K562 (cell line): ENCODE measurements around the gene CACNG1. TPM values are rescaled to one million over a fixed set of nuclear protein-coding genes. Genes with fewer than 3 reads are reported as not detected.

ENCODE experiments used
- ATAC-seq: fragments of 200-7000 bp; cut with Tn5 transposase; 3 replicates; pipeline ENCODE4 v1.9.1; 2020; ENCODE audit warnings: moderate library complexity
- BruUV-seq: library from RNA; stranded (reverse); fragments of 400-500 nt; replicated peaks from 2 replicates; lab custom pipeline; 2021; lab: Mats Ljungman, UMichigan
- CTCF ChIA-PET: fragments of 300-600 bp; formaldehyde crosslinking; extraction: SDS; loops from one replicate; lab custom pipeline; 2021; ENCODE audit warnings: low intra/inter-chr PET ratio; lab: Yijun Ruan, JAX
- POLR2A ChIA-PET: fragments of 300-600, 350-650 bp; sonication (Branson Sonifier 250); formaldehyde crosslinking; extraction: SDS; loops from one replicate; lab custom pipeline; 2021; ENCODE audit warnings: antibody characterized with exemption, inconsistent platforms; lab: Yijun Ruan, JAX
- DNase-seq, 4 experiments: peaks; one replicate each; pipeline versions ENCODE4 v3.0.0 to v3.0.0-alpha.2; 2011 to 2018; ENCODE audit warnings: low spot score in 3 of 4, mixed read lengths in 3 of 4; ENCODE audit errors: extremely low read depth in 1 of 4
- FAIRE-seq: peaks from 2 replicates; lab custom pipeline; 2011; peaks lifted over from hg19 to GRCh38; lab: Jason Lieb, UNC
- H2AFZ ChIP-seq: 2 replicates; pipeline ENCODE4 v1.6.0; 2011; ENCODE audit warnings: low read depth, low read length, control low read depth, inconsistent platforms
- H3K27ac ChIP-seq: fragments of 200-600 bp; 3 replicates; pipeline ENCODE4 v1.8.0; 2011; ENCODE audit warnings: low read depth, mild to moderate bottlenecking, control low read depth, inconsistent platforms, low read length, moderate library complexity, mixed read lengths; ENCODE audit errors: extremely low read depth
- H3K27me3 ChIP-seq, 2 experiments: fragments of 300-600 bp in 1 of 2; 2 replicates in 1 of 2; 3 replicates in 1 of 2; pipeline versions ENCODE4 v1.6.0 to v1.8.0; 2011; ENCODE audit warnings: inconsistent platforms in 2 of 2, low read length in 2 of 2, mild to moderate bottlenecking in 1 of 2, mixed read lengths in 1 of 2, moderate library complexity in 1 of 2; ENCODE audit not compliant: control insufficient read depth in 2 of 2, insufficient read depth in 2 of 2
- H3K36me3 ChIP-seq: fragments of 300-600 bp; 3 replicates; pipeline ENCODE4 v1.8.0; 2011; ENCODE audit warnings: mild to moderate bottlenecking, low read length, inconsistent platforms; ENCODE audit not compliant: control insufficient read depth, insufficient read depth
- H3K4me1 ChIP-seq, 2 experiments: fragments of 200-600 bp in 1 of 2; replicated peaks in 1 of 2; 2 replicates in 1 of 2; 3 replicates in 1 of 2; pipeline versions ENCODE4 v1.5.1 to v1.8.0; 2011; ENCODE audit warnings: inconsistent platforms in 2 of 2, low read length in 2 of 2, mild to moderate bottlenecking in 1 of 2, mixed read lengths in 1 of 2, moderate library complexity in 1 of 2; ENCODE audit not compliant: control insufficient read depth in 2 of 2, insufficient read depth in 2 of 2
- H3K4me2 ChIP-seq: 2 replicates; pipeline ENCODE4 v1.6.1; 2011; ENCODE audit warnings: low read length, control low read depth, inconsistent platforms, mixed read lengths; ENCODE audit not compliant: insufficient read depth
- H3K4me3 ChIP-seq: fragments of 200-600 bp; sonication (generic), shearing (Covaris generic); 2 replicates; pipeline ENCODE4 v1.5.1; 2016; ENCODE audit warnings: control low read depth, inconsistent platforms
- H3K79me2 ChIP-seq: fragments of 200-600 bp; 3 replicates; pipeline ENCODE4 v1.8.0; 2011; ENCODE audit warnings: low read length, inconsistent platforms; ENCODE audit not compliant: control insufficient read depth, insufficient read depth
- H3K9ac ChIP-seq, 2 experiments: 2 replicates each; pipeline versions ENCODE4 v1.6.0 to v1.6.1; 2011; ENCODE audit warnings: low read depth in 2 of 2, low read length in 2 of 2, control low read depth in 1 of 2, inconsistent platforms in 1 of 2, mild to moderate bottlenecking in 1 of 2, mixed read lengths in 1 of 2; ENCODE audit not compliant: insufficient read depth in 1 of 2
- H3K9me1 ChIP-seq: one replicate; pipeline ENCODE4 v1.6.0; 2011; ENCODE audit warnings: inconsistent platforms, mild to moderate bottlenecking, low read length, moderate library complexity; ENCODE audit not compliant: control insufficient read depth, insufficient read depth
- H3K9me3 ChIP-seq: replicated peaks from 2 replicates; pipeline ENCODE4 v1.5.1; 2011; ENCODE audit warnings: low read depth, low read length, inconsistent platforms; ENCODE audit not compliant: control insufficient read depth, insufficient read depth
- H4K20me1 ChIP-seq: replicated peaks from 2 replicates; pipeline ENCODE4 v1.6.1; 2011; ENCODE audit warnings: low read length, inconsistent platforms, mixed read lengths; ENCODE audit not compliant: control insufficient read depth, insufficient read depth
- COPS2 ChIP-seq: fragments of 450-650 bp; conservative IDR thresholded peaks from 2 replicates; pipeline ENCODE4 v1.6.1; 2016; ENCODE audit warnings: mild to moderate bottlenecking, moderate library complexity
- DIDO1 ChIP-seq: fragments of 450-650 bp; IDR thresholded peaks from 2 replicates; pipeline ENCODE4 v1.6.1; 2016; ENCODE audit warnings: low read depth, missing biosample characterization, missing genetic modification characterization
- GTF2A2 ChIP-seq: IDR thresholded peaks from 2 replicates; pipeline ENCODE4 v1.6.1; 2016; ENCODE audit warnings: mild to moderate bottlenecking, missing genetic modification characterization, missing compliant biosample characterization
- HSF4 ChIP-seq: fragments of 250-450 bp; sonication (Bioruptor Pico); IDR thresholded peaks from 2 replicates; pipeline ENCODE4 v2.1.2; 2022; ENCODE audit warnings: mild to moderate bottlenecking, moderate library complexity, borderline replicate concordance
- NFATC3 ChIP-seq: fragments of 450-650 bp; IDR thresholded peaks from 2 replicates; pipeline ENCODE4 v1.6.1; 2017; ENCODE audit warnings: mild to moderate bottlenecking
- RFX5 ChIP-seq: IDR thresholded peaks from 2 replicates; pipeline ENCODE4 v1.6.1; 2011; ENCODE audit warnings: low read depth, mild to moderate bottlenecking, improper control_type of control experiment, low read length
- XRCC5 ChIP-seq: fragments of 200-400 bp; formaldehyde crosslinking; IDR thresholded peaks from 2 replicates; pipeline ENCODE4 v1.6.1; 2017; ENCODE audit warnings: low read depth, mild to moderate bottlenecking, low read length
- ZNF175 ChIP-seq: fragments of 200-800 bp; sonication (Bioruptor generic); IDR thresholded peaks from 2 replicates; pipeline ENCODE4 v1.6.1; 2016; ENCODE audit warnings: low read depth, mild to moderate bottlenecking, missing genetic modification characterization, missing compliant biosample characterization
- ZNF239 ChIP-seq: fragments of 250-450 bp; sonication (Bioruptor Pico); IDR thresholded peaks from 2 replicates; pipeline ENCODE4 v1.4.0; 2020; ENCODE audit warnings: mild to moderate bottlenecking
- ZNF316 ChIP-seq: fragments of 450-650 bp; IDR thresholded peaks from 2 replicates; pipeline ENCODE4 v1.6.1; 2016
- ZNF444 ChIP-seq: fragments of 250-450 bp; sonication (Bioruptor Pico); IDR thresholded peaks from 2 replicates; pipeline ENCODE4 v1.4.0; 2020; ENCODE audit warnings: mild to moderate bottlenecking, moderate library complexity
- WGBS: fragments of 100-300 bp; shearing (Covaris generic); methylation state at CpG from one replicate; pipeline ENCODE4 v1.1.6; 2016; ENCODE audit warnings: low coverage, mixed read lengths; ENCODE audit not compliant: insufficient coverage; ENCODE audit errors: missing lambda C conversion rate; 5-methylcytosine and 5-hydroxymethylcytosine counted together
- in situ Hi-C: fragments of 300-500 bp; cut with MboI; formaldehyde crosslinking; loops from 4 replicates; pipeline ENCODE4 v1.15.0; 2018; ENCODE audit warnings: inconsistent platforms, mixed read lengths
- intact Hi-C: fragments of 100-400 bp; cut with micrococcal nuclease; formaldehyde crosslinking; loops from 2 replicates; pipeline ENCODE4 v1.14.2; 2022
- polyA plus RNA-seq, 8 experiments: library from polyadenylated mRNA; depleted of rRNA in 4 of 8; stranded (reverse) in 5 of 8; unstranded in 3 of 8; fragments of >200 nt; fragmentation: Nextera tagmentation in 2 of 8; fragmentation: Illumina TruSeq in 1 of 8; extraction: Ambion mirVana in 2 of 8; extraction: Trizol in 1 of 8; gene quantifications; 2 replicates each; pipeline versions ENCODE4 v1.2.1 to v1.2.3, GENCODE V29; 2011 to 2014; ENCODE audit warnings: inconsistent platforms in 1 of 8, missing spikeins in 1 of 8
- total RNA-seq, 7 experiments: library from RNA; depleted of rRNA in 6 of 7; stranded (reverse); fragments of >200 nt in 6 of 7; fragmentation: Illumina TruSeq in 2 of 7; extraction: Trizol in 2 of 7; gene quantifications; 2 replicates each; pipeline versions ENCODE4 v1.2.1 to v1.2.3, GENCODE V29; 2011 to 2021; ENCODE audit warnings: low replicate concordance in 1 of 7
- TF ChIP-seq, protein P1 (sequence below): fragments of 450-650 bp; formaldehyde crosslinking; IDR thresholded peaks from 2 replicates; pipeline ENCODE4 v1.4.0; 2020; ENCODE audit warnings: mild to moderate bottlenecking, moderate library complexity
- TF ChIP-seq, protein P2 (sequence below): fragments of 200-800 bp; sonication (Bioruptor generic); IDR thresholded peaks from 2 replicates; pipeline ENCODE4 v1.6.1; 2017; ENCODE audit warnings: missing genetic modification characterization, missing compliant biosample characterization
- TF ChIP-seq, protein P3 (sequence below): fragments of 250-450 bp; sonication (Bioruptor Pico); IDR thresholded peaks from 2 replicates; pipeline ENCODE4 v1.8.0; 2022; ENCODE audit warnings: moderate library complexity, mild to moderate bottlenecking, inconsistent platforms

Gene CACNG1
- total and polyA plus RNA-seq, 9 of the 15 experiments (the other 6 are each of a cell fraction or from before 2014, with no cell fraction given) = not detected

DNA sequence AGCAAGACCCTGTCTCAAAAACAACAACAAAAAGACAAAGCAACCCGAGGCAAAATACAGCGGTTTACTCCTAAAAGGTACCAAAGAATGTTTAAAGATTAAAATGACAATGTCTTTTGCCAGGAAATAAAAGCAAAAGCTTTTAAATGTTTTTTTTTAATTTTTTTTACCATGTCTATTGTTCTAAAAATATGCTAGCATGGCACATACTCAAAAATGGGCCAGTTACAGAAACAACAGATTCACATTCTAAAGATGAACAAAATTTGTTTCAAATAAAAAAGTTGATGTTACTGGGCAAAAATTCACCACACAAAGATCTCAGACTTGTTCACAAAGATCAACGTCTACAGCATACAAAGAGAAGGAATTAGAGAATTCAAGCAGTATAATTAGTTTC is 41.1 kb downstream of the CACNG1 start:
- Histone ChIP-seq H4K20me1 (no peaks in the 10 kb centered on the region), H3K4me1 (no peaks in the 10 kb centered on the region), H3K27me3 (no peaks in the 10 kb centered on the region), H3K79me2 (0 out of 3 replicates have a peak, but pooled peaks cover 3% of the 10 kb centered on the region), H3K9ac (no peak overlapping the region), H3K9me1 (no peaks in the 10 kb centered on the region), H3K27ac (no peak overlapping the region), H3K4me2 (no peak overlapping the region), H2AFZ (no peak overlapping the region), H3K9me3 (no peaks in the 10 kb centered on the region), H3K4me3 (no peak overlapping the region), H3K36me3 (peaks cover 41% of the 10 kb centered on the region)
- intact Hi-C loops = no loop called here
- FAIRE-seq (no peak), ATAC-seq (no peak), DNase-seq (no peak)
- ChIA-PET POLR2A (no interaction called here), CTCF (no interaction called here)
- in situ Hi-C loops = no loop called here
- no TSS peak for BruUV-seq
- WGBS = 92% methylated on average over 3 of the region's 3 CpGs
- TF ChIP-seq ZNF239 = no peak
- no peak for TF ChIP-seq XRCC5
- TF ChIP-seq ZNF316 = peak; percentile 17; the same call in 1 of the 2 replicates
- TF ChIP-seq, protein P1, sequence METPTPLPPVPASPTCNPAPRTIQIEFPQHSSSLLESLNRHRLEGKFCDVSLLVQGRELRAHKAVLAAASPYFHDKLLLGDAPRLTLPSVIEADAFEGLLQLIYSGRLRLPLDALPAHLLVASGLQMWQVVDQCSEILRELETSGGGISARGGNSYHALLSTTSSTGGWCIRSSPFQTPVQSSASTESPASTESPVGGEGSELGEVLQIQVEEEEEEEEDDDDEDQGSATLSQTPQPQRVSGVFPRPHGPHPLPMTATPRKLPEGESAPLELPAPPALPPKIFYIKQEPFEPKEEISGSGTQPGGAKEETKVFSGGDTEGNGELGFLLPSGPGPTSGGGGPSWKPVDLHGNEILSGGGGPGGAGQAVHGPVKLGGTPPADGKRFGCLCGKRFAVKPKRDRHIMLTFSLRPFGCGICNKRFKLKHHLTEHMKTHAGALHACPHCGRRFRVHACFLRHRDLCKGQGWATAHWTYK (CRISPR knock-in tag) = no peak

DNA sequence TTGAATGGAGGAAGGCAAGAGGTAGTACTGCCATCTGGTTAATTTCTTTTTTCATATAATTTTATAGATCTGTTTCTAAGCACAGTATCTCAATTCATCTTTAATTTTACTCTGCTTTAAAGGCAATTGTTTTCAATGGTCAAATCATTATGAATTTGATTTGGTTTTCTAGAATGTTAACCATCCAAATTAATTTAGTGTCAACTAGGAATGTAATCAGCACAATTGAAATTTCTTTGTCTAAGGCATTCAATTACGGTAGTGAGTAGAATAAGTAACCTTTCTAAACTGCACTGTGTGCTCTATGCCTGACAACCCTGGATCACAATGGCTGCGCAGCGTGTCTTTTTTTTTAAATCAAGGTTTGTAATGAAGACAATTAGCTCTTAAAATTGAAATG is 44.3 kb downstream of the CACNG1 start:
- DNase-seq = no peak
- no peak overlapping the region for H3K27ac ChIP-seq
- no peaks in the 10 kb centered on the region for H3K9me1 ChIP-seq
- in situ Hi-C loops = no loop called here
- H3K36me3 ChIP-seq = peaks cover 28% of the 10 kb centered on the region
- 98% methylated on average over 3 of the region's 3 CpGs for WGBS
- H3K4me3 ChIP-seq = no peak overlapping the region
- peaks cover 7% of the 10 kb centered on the region; the same call in 2 of the 3 replicates for H3K79me2 ChIP-seq
- BruUV-seq = no TSS peak
- H3K9me3 ChIP-seq = no peaks in the 10 kb centered on the region
- no peak for FAIRE-seq
- intact Hi-C loops = no loop called here
- H3K4me2 ChIP-seq = no peak overlapping the region
- H3K4me1 ChIP-seq = no peaks in the 10 kb centered on the region
- H2AFZ ChIP-seq = no peak overlapping the region
- POLR2A ChIA-PET = interaction anchor here (0.6 kb wide), 1 partner anchor 81 kb away, joined by 3 read pairs; no protein-coding TSS in a partner anchor
- no peak overlapping the region for H3K9ac ChIP-seq
- CTCF ChIA-PET = no interaction called here
- ATAC-seq = no peak
- no peaks in the 10 kb centered on the region for H4K20me1 ChIP-seq
- no peaks in the 10 kb centered on the region for H3K27me3 ChIP-seq
- TF ChIP-seq DIDO1 (no peak), COPS2 (no peak), RFX5 (no peak), NFATC3 (no peak), ZNF175 (no peak), ZNF444 (CRISPR knock-in tag) (no peak), HSF4 (CRISPR knock-in tag) (no peak), GTF2A2 (tag) (no peak)
- TF ChIP-seq, protein P2, sequence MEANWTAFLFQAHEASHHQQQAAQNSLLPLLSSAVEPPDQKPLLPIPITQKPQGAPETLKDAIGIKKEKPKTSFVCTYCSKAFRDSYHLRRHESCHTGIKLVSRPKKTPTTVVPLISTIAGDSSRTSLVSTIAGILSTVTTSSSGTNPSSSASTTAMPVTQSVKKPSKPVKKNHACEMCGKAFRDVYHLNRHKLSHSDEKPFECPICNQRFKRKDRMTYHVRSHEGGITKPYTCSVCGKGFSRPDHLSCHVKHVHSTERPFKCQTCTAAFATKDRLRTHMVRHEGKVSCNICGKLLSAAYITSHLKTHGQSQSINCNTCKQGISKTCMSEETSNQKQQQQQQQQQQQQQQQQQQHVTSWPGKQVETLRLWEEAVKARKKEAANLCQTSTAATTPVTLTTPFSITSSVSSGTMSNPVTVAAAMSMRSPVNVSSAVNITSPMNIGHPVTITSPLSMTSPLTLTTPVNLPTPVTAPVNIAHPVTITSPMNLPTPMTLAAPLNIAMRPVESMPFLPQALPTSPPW (CRISPR knock-in tag) = no peak
- TF ChIP-seq, protein P3, sequence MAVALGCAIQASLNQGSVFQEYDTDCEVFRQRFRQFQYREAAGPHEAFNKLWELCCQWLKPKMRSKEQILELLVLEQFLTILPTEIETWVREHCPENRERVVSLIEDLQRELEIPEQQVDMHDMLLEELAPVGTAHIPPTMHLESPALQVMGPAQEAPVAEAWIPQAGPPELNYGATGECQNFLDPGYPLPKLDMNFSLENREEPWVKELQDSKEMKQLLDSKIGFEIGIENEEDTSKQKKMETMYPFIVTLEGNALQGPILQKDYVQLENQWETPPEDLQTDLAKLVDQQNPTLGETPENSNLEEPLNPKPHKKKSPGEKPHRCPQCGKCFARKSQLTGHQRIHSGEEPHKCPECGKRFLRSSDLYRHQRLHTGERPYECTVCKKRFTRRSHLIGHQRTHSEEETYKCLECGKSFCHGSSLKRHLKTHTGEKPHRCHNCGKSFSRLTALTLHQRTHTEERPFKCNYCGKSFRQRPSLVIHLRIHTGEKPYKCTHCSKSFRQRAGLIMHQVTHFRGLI (CRISPR knock-in tag) = no peak
